HCT116 (cell line): ENCODE results near the gene RBMX. TPM values are rescaled to one million over a fixed set of nuclear protein-coding genes. Genes with fewer than 3 reads are reported as not detected.

Experiments used
- ATAC-seq: fragments of 200-7000 bp; cut with Tn5 transposase; 2 replicates; pipeline ENCODE4 v1.9.1; 2020; ENCODE audit warnings: mild to moderate bottlenecking, moderate library complexity
- BruUV-seq: library from RNA; stranded (reverse); fragments of 400-500 nt; replicated peaks from 2 replicates; lab custom pipeline; 2021; lab: Mats Ljungman, UMichigan
- CTCF ChIA-PET: fragments of 300-600 bp; sonication (Branson Sonifier 250); formaldehyde crosslinking; loops from one replicate; lab custom pipeline; 2021; ENCODE audit warnings: antibody characterized with exemption; lab: Charles Lee
- POLR2A ChIA-PET: fragments of 300-600, 350-600 bp; sonication (Branson Sonifier 250); formaldehyde crosslinking; loops from one replicate; lab custom pipeline; 2021; ENCODE audit warnings: antibody characterized with exemption; lab: Charles Lee
- RAD21 ChIA-PET, 2 experiments: fragments of 300-600 bp; sonication (Branson Sonifier 250); formaldehyde crosslinking; loops; one replicate each; lab custom pipeline; 2023; ENCODE audit warnings: low total read pairs in 2 of 2; ENCODE audit not compliant: uncharacterized antibody in 2 of 2, unreplicated experiment in 2 of 2, low non-redundant PET in 1 of 2; lab: Charles Lee
- DNase-seq: peaks from one replicate; pipeline ENCODE4 v3.0.0-alpha.2; 2010; ENCODE audit warnings: low read depth, low spot score
- H2AFZ ChIP-seq: fragments of 200-600 bp; shearing (Covaris generic), sonication (generic); 2 replicates; pipeline ENCODE4 v1.6.1; 2017; ENCODE audit warnings: low read depth, mixed run types, mixed read lengths, antibody characterized with exemption, low read length; ENCODE audit not compliant: poor library complexity, severe bottlenecking
- H3K27ac ChIP-seq: 2 replicates; pipeline ENCODE4 v1.5.1; 2012; ENCODE audit warnings: low read depth, low read length
- H3K27me3 ChIP-seq: fragments of 200-600 bp; sonication (generic); 2 replicates; pipeline ENCODE4 v1.6.1; 2016; ENCODE audit warnings: mixed run types, low read length, mixed read lengths; ENCODE audit not compliant: insufficient read depth
- H3K36me3 ChIP-seq, 2 experiments: fragments of 200-500 bp in 1 of 2; fragments of 200-600 bp in 1 of 2; sonication (Bioruptor generic) in 1 of 2; sonication (generic) in 1 of 2; 2 replicates each; pipeline versions ENCODE4 v1.5.1 to v1.6.1; 2014 to 2016; ENCODE audit warnings: low read length in 2 of 2, inconsistent platforms in 1 of 2, mixed read lengths in 1 of 2, mixed run types in 1 of 2; ENCODE audit not compliant: insufficient read depth in 2 of 2, control insufficient read depth in 1 of 2
- H3K4me1 ChIP-seq, 2 experiments: fragments of 200-600 bp in 1 of 2; sonication (generic) in 1 of 2; 2 replicates each; pipeline versions ENCODE4 v1.5.1 to v1.6.1; 2012 to 2017; ENCODE audit warnings: low read length in 2 of 2, inconsistent platforms in 1 of 2, mild to moderate bottlenecking in 1 of 2, mixed read lengths in 1 of 2, mixed run types in 1 of 2, moderate library complexity in 1 of 2; ENCODE audit not compliant: insufficient read depth in 2 of 2, control insufficient read depth in 1 of 2
- H3K4me2 ChIP-seq: fragments of 200-600 bp; sonication (generic); 2 replicates; pipeline ENCODE4 v1.6.1; 2017; ENCODE audit warnings: mixed run types, low read length, mixed read lengths
- H3K4me3 ChIP-seq, 2 experiments: fragments of 200-600 bp in 1 of 2; sonication (generic) in 1 of 2; replicated peaks in 1 of 2; 2 replicates each; pipeline ENCODE4 v1.5.1; 2011 to 2016; ENCODE audit warnings: low read length in 2 of 2, control low read depth in 1 of 2, low read depth in 1 of 2, mild to moderate bottlenecking in 1 of 2, mixed read lengths in 1 of 2, mixed run types in 1 of 2
- H3K79me2 ChIP-seq: fragments of 200-600 bp; sonication (generic); 2 replicates; pipeline ENCODE4 v1.6.1; 2017; ENCODE audit warnings: mild to moderate bottlenecking, mixed run types, low read length, moderate library complexity, mixed read lengths; ENCODE audit not compliant: insufficient read depth
- H3K9ac ChIP-seq: fragments of 200-600 bp; sonication (generic); 2 replicates; pipeline ENCODE4 v1.6.1; 2016; ENCODE audit warnings: low read length, mixed read lengths
- H3K9me2 ChIP-seq: fragments of 200-600 bp; sonication (generic), shearing (Covaris generic); 2 replicates; pipeline ENCODE4 v1.6.1; 2017; ENCODE audit warnings: mixed run types, mild to moderate bottlenecking, moderate library complexity; ENCODE audit not compliant: insufficient read depth
- H3K9me3 ChIP-seq, 2 experiments: fragments of 200-500 bp in 1 of 2; fragments of 200-600 bp in 1 of 2; sonication (Bioruptor generic) in 1 of 2; sonication (generic) in 1 of 2; 2 replicates each; pipeline ENCODE4 v1.6.1; 2014 to 2017; ENCODE audit warnings: low read length in 2 of 2, mixed read lengths in 2 of 2, inconsistent platforms in 1 of 2, low read depth in 1 of 2, mild to moderate bottlenecking in 1 of 2, mixed run types in 1 of 2, moderate library complexity in 1 of 2; ENCODE audit not compliant: control insufficient read depth in 1 of 2, insufficient read depth in 1 of 2
- H4K20me1 ChIP-seq: fragments of 200-600 bp; sonication (generic), shearing (Covaris generic); 2 replicates; pipeline ENCODE4 v1.6.1; 2017; ENCODE audit warnings: mixed run types, mild to moderate bottlenecking, moderate library complexity; ENCODE audit not compliant: insufficient read depth
- ATF3 ChIP-seq: IDR thresholded peaks from 2 replicates; pipeline ENCODE4 v1.6.1; 2012
- CBX3 ChIP-seq: IDR thresholded peaks from 2 replicates; pipeline ENCODE4 v1.6.1; 2012; ENCODE audit warnings: low read depth
- EGR1 ChIP-seq: IDR thresholded peaks from 2 replicates; pipeline ENCODE4 v1.6.1; 2012; ENCODE audit warnings: low read depth
- ELF1 ChIP-seq: IDR thresholded peaks from 2 replicates; pipeline ENCODE4 v1.6.1; 2012; ENCODE audit warnings: low read depth, borderline replicate concordance
- EZH2phosphoT487 ChIP-seq: fragments of 200-600 bp; IDR thresholded peaks from 2 replicates; pipeline ENCODE4 v1.6.1; 2018; ENCODE audit warnings: antibody characterized with exemption, borderline replicate concordance
- FOSL1 ChIP-seq: IDR thresholded peaks from 2 replicates; pipeline ENCODE4 v1.6.1; 2012; ENCODE audit warnings: low read depth
- JUND ChIP-seq: IDR thresholded peaks from 2 replicates; pipeline ENCODE4 v1.6.1; 2012
- MAX ChIP-seq: IDR thresholded peaks from 2 replicates; pipeline ENCODE4 v1.6.1; 2012
- POLR2A ChIP-seq: IDR thresholded peaks from 2 replicates; pipeline ENCODE4 v1.7.0; 2011; ENCODE audit warnings: borderline replicate concordance; ENCODE audit not compliant: insufficient read depth, insufficient read length; ENCODE audit errors: extremely low read depth
- POLR2AphosphoS5 ChIP-seq: IDR thresholded peaks from 2 replicates; pipeline ENCODE4 v1.6.1; 2011; ENCODE audit warnings: mild to moderate bottlenecking, low read depth, low read length, moderate library complexity
- RAD21 ChIP-seq: IDR thresholded peaks from 2 replicates; pipeline ENCODE4 v1.6.1; 2012; ENCODE audit warnings: low read depth, mild to moderate bottlenecking
- REST ChIP-seq: IDR thresholded peaks from 2 replicates; pipeline ENCODE4 v1.6.1; 2012; ENCODE audit warnings: low read depth
- SIN3A ChIP-seq: IDR thresholded peaks from 2 replicates; pipeline ENCODE4 v1.6.1; 2012; ENCODE audit warnings: low read depth
- SRF ChIP-seq: IDR thresholded peaks from 2 replicates; pipeline ENCODE4 v1.6.1; 2012; ENCODE audit warnings: low read depth
- TCF7L2 ChIP-seq: IDR thresholded peaks from 2 replicates; pipeline ENCODE4 v1.7.0; 2011; ENCODE audit warnings: borderline replicate concordance, inconsistent platforms; ENCODE audit not compliant: insufficient read depth, insufficient read length; ENCODE audit errors: extremely low read depth
- YY1 ChIP-seq: IDR thresholded peaks from 2 replicates; pipeline ENCODE4 v1.6.1; 2011; ENCODE audit warnings: low read length, low read depth, moderate library complexity, mild to moderate bottlenecking; ENCODE audit not compliant: insufficient replicate concordance; ENCODE audit errors: extremely low read depth
- ZFX ChIP-seq: fragments of 450-650 bp; IDR thresholded peaks from 2 replicates; pipeline ENCODE4 v1.6.1; 2017
- ZNF274 ChIP-seq: fragments of 200-500 bp; sonication (Bioruptor generic); IDR thresholded peaks from 2 replicates; pipeline ENCODE4 v1.6.1; 2014; ENCODE audit warnings: mild to moderate bottlenecking, low read depth, low read length, inconsistent platforms
- intact Hi-C: fragments of 100-400 bp; cut with micrococcal nuclease; formaldehyde crosslinking; loops from 2 replicates; pipeline ENCODE4 v1.10.0; 2022
- total RNA-seq: library from RNA; stranded (reverse); gene quantifications from one replicate; pipeline ENCODE4 v1.2.1, GENCODE V29; 2021; ENCODE audit not compliant: unreplicated experiment

RBMX gene
- total RNA-seq, 1 experiment from 2014 or later = 267 TPM

GRCh38 chrX:136865270-136866158 is 15.0 kb downstream of the RBMX start:
- 0 out of 2 replicates have a peak, but pooled peaks have one; percentile 23 for ATAC-seq

More at GRCh38 chrX:136865270-136866158, 15.0 kb downstream of the RBMX start:
- Histone ChIP-seq H2AFZ (no peak overlapping the region), H3K79me2 (peaks cover 54% of the 10 kb centered on the region), H3K4me1 (no peaks in the 10 kb centered on the region), H3K27me3 (no peaks in the 10 kb centered on the region), H3K9me2 (no peaks in the 10 kb centered on the region), H4K20me1 (peaks cover 21% of the 10 kb centered on the region; the same call in 1 of the 2 replicates), H3K4me3 (no peak overlapping the region), H3K9ac (no peak overlapping the region), H3K36me3 (peaks cover 8 to 28% of the 10 kb centered on the region in 2 experiments; a peak in 3 of 4 replicates), H3K9me3 (no peaks in the 10 kb centered on the region), H3K4me2 (no peak overlapping the region), H3K27ac (no peak overlapping the region)
- BruUV-seq = no TSS peak
- POLR2A ChIA-PET = no interaction called here
- RAD21 ChIA-PET = no interaction called here
- intact Hi-C loops = no loop called here
- DNase-seq = no peak
- CTCF ChIA-PET = no interaction called here
- no peak for TF ChIP-seq POLR2AphosphoS5
- TF ChIP-seq ATF3 = no peak
- TF ChIP-seq CBX3 = no peak
- no peak for TF ChIP-seq YY1
- no peak for TF ChIP-seq POLR2A
- TF ChIP-seq EZH2phosphoT487 = no peak
- no peak for TF ChIP-seq MAX
- no peak for TF ChIP-seq REST
- no peak for TF ChIP-seq ZFX
- no peak for TF ChIP-seq RAD21
- no peak for TF ChIP-seq FOSL1
- TF ChIP-seq EGR1 = no peak
- TF ChIP-seq SRF = no peak
- no peak for TF ChIP-seq SIN3A
- TF ChIP-seq ELF1 = no peak
- no peak for TF ChIP-seq ZNF274
- no peak for TF ChIP-seq TCF7L2
- TF ChIP-seq JUND = no peak
